Non-pigmented ciliary epithelial cell (primary cell): ENCODE results near the gene BRINP2.

ENCODE experiments used
- DNase-seq: peaks from one replicate; pipeline ENCODE4 v3.0.0-alpha.2; 2010; ENCODE audit warnings: low read depth

BRINP2 gene

DNA sequence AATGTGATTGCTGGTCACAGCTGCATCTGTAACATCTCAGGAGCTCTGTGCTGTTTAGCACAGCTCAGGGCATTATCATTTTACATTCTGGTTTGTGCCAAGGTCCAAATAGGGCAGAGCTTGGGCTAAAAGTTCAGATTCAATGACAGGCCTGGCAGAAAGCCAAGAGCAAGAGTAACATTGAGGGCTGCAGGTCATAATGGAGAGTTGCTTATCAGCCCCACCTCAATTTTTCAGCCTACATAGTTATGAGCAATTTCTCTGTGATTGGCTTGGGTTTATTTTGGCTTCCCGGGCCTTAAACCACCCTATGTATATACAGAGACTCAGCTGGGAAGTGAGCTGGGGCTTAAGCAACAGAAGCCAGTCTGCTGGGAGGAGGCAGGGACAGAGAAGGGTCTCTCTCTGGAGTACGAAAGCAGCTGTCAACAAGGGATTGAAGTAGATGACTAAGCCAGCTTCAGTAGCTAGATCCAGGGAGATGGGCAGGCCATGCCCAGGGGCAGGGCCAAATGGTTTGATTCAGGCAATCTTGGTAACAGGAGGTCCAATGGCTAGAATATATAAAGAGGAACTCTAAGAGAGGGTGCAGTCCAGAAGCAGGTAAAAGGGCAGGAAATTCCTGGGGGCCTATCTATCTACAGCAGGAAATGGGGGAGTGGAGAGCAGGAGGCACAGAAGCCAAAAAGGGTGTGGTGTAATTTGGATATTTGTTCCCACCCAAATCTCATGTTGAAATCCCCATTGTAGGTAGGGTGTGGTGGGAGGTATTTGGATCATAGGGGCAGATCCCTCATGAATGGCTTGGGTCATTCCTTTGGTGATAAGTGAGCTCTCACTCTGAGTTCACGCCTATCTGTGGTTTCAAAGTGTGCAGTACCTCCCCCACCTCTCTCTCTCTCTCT is 49.0 kb downstream of the BRINP2 start:
- no peak for DNase-seq

DNA sequence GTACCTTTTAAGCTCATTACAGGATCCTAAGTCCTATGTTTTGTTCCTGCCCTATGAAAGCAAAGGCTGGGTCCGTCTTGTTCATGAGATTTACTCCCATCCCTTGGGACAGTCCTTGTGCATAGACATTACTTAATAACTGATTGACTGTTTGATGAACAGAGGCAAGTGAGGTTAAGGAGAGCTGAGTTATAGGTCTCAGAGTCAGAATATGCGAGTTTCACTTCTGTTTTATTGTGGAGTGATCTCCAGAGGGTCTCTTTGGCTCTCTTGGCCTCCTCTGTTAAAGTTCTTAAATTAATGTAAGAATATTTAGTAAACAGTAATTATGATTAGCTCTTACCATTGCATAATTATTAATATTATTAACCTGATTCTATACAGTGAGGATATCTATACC is 52.6 kb downstream of the BRINP2 start:
- DNase-seq = no peak

GRCh38 chr1:177227978-177228692 is 57.4 kb downstream of the BRINP2 start:
- DNase-seq = no peak

DNA sequence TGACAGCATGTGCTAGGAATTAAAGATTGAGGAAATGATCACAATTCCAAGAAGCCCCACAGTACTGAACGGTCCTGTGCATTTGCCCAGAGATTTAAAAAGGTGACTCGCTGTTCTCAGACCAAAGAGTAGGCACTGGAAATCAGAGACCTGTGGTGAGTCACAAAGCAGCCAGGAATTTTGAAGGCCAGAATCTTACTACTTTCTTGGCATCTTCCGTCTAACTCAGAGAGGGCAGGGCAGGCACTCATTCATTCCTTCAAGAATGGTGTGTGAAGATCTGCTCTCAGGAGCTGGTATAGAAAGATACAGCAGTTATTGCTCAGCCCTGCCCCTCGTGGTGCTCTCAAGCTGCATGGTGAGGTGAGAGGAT is 57.9 kb downstream of the BRINP2 start:
- DNase-seq = no peak

DNA sequence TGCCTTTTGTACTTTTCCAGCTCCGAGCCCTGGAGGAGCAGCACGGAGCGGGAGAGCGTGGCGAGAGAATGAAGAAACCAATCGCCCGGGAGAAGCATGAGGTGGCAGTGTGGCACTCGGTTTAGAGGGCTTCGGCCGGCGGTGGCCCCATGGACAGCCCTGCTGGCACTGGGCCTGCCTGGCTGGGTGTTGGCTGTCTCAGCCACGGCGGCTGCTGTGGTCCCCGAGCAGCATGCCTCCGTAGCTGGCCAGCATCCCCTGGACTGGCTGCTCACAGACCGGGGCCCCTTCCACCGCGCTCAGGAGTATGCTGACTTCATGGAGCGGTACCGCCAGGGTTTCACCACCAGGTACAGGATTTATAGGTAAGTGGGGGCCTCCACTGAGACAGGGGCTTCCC is 59.0 kb downstream of the BRINP2 start:
- no peak for DNase-seq

GRCh38 chr1:177230228-177231016 is 59.7 kb downstream of the BRINP2 start:
- no peak for DNase-seq

GRCh38 chr1:177235350-177235749 is 64.6 kb downstream of the BRINP2 start:
- no peak for DNase-seq

- DNase-seq = no peak
Observed at GRCh38 chr1:177236962-177237361, 66.2 kb downstream of the BRINP2 start.

- no peak for DNase-seq
Observed at GRCh38 chr1:177238967-177239366, 68.2 kb downstream of the BRINP2 start.

- DNase-seq = no peak
Observed at GRCh38 chr1:177239792-177240191, 69.0 kb downstream of the BRINP2 start.

DNA sequence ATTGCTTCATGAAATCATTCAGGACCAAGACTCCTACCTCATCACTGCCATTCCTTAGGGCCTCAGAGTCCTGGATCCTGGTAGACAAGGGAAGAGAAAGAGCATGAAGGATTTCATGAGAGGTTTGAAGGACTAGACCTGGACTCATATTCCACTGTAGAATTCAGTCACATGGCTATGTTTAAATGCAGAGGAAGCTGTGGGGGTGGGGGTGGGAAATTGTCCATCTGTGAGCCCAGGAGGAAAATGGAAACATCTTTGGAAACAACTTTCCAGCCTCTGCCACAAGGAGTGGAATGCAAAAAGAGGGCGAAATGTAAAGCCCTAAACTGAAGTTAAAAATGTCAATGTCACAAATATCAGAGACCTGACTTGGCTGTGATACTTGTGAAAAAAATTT is 73.0 kb downstream of the BRINP2 start:
- no peak for DNase-seq

DNA sequence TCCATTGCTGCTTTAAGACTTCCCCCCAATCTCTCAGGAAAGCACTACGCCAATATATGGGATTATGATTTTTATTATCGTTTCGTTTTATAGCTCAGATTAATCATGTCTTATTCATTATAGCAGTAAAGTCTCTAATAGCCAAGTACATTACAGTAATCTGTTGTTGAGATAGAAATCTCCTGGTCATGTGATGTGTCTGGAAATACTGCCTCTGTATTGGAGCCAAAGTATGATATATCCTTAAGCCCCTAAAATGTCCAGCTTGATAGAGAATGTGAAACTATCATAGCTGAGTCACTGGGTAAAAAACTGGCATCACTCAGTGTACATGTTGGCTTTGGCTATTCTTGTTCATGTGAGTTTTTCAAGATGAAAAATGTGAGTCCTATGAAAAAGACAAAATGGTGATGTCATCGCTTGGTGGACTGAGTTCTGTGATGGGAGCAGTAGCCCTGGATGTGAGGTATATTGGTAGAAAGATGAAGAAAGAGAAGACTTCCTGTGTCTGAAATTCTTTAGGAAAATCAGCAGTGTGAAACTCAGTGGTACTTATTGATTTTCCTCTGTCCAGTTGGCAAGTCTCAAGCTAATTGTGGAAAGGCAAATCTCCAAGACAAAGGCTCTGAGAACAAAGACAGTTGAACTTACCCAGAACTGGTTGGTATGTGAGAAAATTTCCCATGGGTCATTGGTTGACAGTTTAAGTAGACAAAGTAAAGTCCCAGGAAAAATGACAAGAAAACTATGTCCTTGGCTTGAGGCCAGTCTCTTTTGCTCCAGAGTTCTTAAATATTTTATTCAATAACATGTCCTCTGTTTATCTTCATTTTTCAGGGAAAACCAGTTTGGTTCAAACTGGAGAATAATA is 76.2 kb downstream of the BRINP2 start:
- DNase-seq = no peak

- no peak for DNase-seq
Observed at GRCh38 chr1:177247623-177248176, 76.9 kb downstream of the BRINP2 start.

DNA sequence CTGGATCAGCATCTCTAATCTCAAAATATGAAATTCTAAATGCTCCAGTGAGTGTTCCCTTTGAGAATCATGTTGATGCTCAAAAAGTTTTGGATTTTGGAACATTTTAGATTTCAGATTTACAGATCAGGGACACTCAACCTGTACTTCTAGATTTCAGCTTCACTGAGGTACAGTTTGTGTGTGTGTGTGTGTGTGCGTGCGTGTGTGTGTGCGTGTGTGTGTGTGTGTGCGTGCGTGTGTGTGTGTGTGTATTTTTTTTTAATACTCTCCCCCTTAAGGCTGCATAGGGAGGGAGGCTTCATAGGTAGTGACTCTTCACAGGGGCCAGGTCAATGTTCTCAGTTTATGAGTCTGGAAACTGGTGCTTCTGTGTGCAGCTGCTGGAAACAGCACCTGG is 77.5 kb downstream of the BRINP2 start:
- DNase-seq = no peak

GRCh38 chr1:177249231-177249630 is 78.5 kb downstream of the BRINP2 start:
- no peak for DNase-seq

GRCh38 chr1:177252877-177253276 is 82.1 kb downstream of the BRINP2 start:
- DNase-seq = no peak

GRCh38 chr1:177255411-177255810 is 84.7 kb downstream of the BRINP2 start:
- DNase-seq = peak; percentile 36

GRCh38 chr1:177256153-177257075 is 85.7 kb downstream of the BRINP2 start:
- peak; percentile 86 for DNase-seq

DNA sequence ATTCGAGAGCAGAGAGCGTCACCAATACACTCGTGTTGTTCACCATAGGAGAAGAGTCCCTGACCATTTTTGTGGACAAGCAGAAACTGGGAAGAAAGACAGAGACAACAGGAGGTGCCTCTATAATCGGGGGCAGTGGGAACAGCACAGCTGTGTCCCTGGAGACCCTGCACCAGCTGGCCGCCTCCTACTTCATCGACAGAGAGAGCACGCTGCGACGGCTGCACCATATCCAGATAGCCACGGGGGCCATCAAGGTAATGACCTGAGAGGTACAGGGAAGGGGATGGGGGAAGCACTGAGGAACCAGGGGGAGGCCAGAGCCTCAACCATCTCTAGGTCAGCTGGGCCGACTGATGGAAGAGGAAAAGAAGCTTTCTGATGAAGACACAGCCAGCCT is 86.4 kb downstream of the BRINP2 start:
- no peak for DNase-seq

- DNase-seq = no peak
Observed at GRCh38 chr1:177257576-177257975, 86.8 kb downstream of the BRINP2 start.
